Activated T-cell treated with anti-CD3 and anti-CD28 coated beads for 1 hour (primary cell): ENCODE results near the gene PGAM1.
A peak's percentile ranks its signal among the peaks of the same experiment; 100 is the strongest.
"Not testable (repeated sequence)": the region's sequence is repeated elsewhere in the genome, so short reads cannot be mapped to it uniquely, and the experiment has no call there.

Experiments
- DNase-seq: peaks from one replicate; pipeline ENCODE4 v3.0.0-alpha.2; 2020; ENCODE audit warnings: low read depth

The PGAM1 gene

GRCh38 chr10:97407952-97408248 lies 18.1 kb upstream of the PGAM1 start:
- no peak for DNase-seq

- DNase-seq, result no peak
Observed at GRCh38 chr10:97408496-97408992, 17.4 kb upstream of the PGAM1 start.

- no peak for DNase-seq
Observed at GRCh38 chr10:97411406-97411805, 14.6 kb upstream of the PGAM1 start.

GRCh38 chr10:97412891-97413304 lies 13.1 kb upstream of the PGAM1 start:
- no peak for DNase-seq

GRCh38 chr10:97416565-97416964 lies 9.4 kb upstream of the PGAM1 start:
- DNase-seq, result no peak

GRCh38 chr10:97423757-97424098 lies 2.3 kb upstream of the PGAM1 start:
- DNase-seq, result not testable (repeated sequence)

GRCh38 chr10:97426776-97427570 lies 982 bp downstream of the PGAM1 start:
- DNase-seq, result no peak

GRCh38 chr10:97427571-97428179 lies 1.7 kb downstream of the PGAM1 start:
- DNase-seq, result no peak

GRCh38 chr10:97428572-97428981 lies 2.6 kb downstream of the PGAM1 start:
- peak; percentile 17 for DNase-seq

GRCh38 chr10:97434055-97434454 lies 8.1 kb downstream of the PGAM1 start:
- no peak for DNase-seq

- DNase-seq, result no peak
Observed at GRCh38 chr10:97434557-97434956, 8.6 kb downstream of the PGAM1 start.

GRCh38 chr10:97435211-97435610 lies 9.2 kb downstream of the PGAM1 start:
- no peak for DNase-seq

- no peak for DNase-seq
Observed at GRCh38 chr10:97442277-97442676, 16.3 kb downstream of the PGAM1 start.

GRCh38 chr10:97444212-97444611 lies 18.2 kb downstream of the PGAM1 start:
- DNase-seq, result no peak

GRCh38 chr10:97445357-97445721 lies 19.3 kb downstream of the PGAM1 start:
- DNase-seq, result no peak

- peak; percentile 79 for DNase-seq
Observed at GRCh38 chr10:97445722-97446639, 20.0 kb downstream of the PGAM1 start, which contains the start of the genes EXOSC1 and ZDHHC16. Gene EXOSC1 (minus strand): TSS chr10:97446006. CDS start chr10:97445985, 21 bp downstream. Gene ZDHHC16 (plus strand): TSS chr10:97446175. CDS start chr10:97451676, 5,501 bp downstream.

- no peak for DNase-seq
Observed at GRCh38 chr10:97450828-97451227, 24.8 kb downstream of the PGAM1 start.

- no peak for DNase-seq
Observed at GRCh38 chr10:97451605-97452004, 25.6 kb downstream of the PGAM1 start.

GRCh38 chr10:97452352-97452751 lies 26.4 kb downstream of the PGAM1 start:
- DNase-seq, result no peak

- peak; percentile 25 for DNase-seq
Observed at GRCh38 chr10:97454330-97455036, 28.5 kb downstream of the PGAM1 start.

- DNase-seq, result no peak
Observed at GRCh38 chr10:97456034-97456685, 30.2 kb downstream of the PGAM1 start.
